Measurements from ENCODE around the gene CDRT4.

CDRT4 gene

DNA sequence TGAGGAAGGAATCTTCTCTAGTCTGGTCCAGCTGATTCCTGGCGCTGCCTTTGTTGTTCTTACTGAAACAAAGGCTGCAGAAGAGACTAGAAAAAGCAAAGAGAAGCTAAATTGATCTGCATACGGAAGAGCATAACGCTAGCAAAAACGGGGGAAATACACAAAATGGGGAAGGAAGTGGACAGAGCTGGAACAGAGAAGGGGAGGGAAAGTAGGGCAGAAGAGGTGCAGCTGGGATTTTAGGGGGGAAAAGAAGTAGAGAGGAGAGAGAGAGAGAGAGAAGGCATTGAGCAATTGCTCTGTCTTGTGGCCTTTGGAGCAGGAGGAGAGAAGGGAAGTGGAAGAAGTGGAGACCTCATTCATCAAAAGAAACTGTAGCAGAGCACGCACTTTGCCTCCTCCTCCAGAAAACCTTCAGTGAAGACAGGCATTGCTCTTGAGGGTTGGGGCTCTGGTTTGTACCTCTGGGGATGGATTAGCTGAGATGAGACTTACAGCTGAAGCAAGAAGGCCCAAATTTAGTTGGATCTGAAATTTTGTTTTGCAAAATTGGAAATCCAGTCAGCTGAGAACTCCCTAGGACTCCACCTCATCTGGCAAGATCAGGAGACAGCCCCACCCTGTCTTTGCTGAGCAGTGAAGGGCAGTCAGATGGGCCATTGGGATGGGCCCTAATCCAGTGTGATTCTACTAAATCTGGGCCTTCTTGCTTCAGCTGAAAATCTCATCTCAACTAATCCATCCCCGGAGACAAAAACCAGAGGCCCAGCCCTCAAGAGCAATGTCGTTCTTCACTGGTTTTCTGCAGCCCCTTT lies 55.8 kb downstream of the CDRT4 start:
- no peak overlapping the region for H3K4me3 ChIP-seq (ENCODE audit: insufficient read depth, low read length, poor library complexity, severe bottlenecking)
- no peak overlapping the region for H2AFZ ChIP-seq (ENCODE audit: low read depth, low read length, severe bottlenecking)
- no peaks in the 10 kb centered on the region for H3F3A ChIP-seq (ENCODE audit: insufficient read depth)
- TF ChIP-seq EZH2phosphoT487 (conservative IDR thresholded peaks at IDR 0.05; ENCODE audit: low read length), result no peak
- TF ChIP-seq, protein P1, sequence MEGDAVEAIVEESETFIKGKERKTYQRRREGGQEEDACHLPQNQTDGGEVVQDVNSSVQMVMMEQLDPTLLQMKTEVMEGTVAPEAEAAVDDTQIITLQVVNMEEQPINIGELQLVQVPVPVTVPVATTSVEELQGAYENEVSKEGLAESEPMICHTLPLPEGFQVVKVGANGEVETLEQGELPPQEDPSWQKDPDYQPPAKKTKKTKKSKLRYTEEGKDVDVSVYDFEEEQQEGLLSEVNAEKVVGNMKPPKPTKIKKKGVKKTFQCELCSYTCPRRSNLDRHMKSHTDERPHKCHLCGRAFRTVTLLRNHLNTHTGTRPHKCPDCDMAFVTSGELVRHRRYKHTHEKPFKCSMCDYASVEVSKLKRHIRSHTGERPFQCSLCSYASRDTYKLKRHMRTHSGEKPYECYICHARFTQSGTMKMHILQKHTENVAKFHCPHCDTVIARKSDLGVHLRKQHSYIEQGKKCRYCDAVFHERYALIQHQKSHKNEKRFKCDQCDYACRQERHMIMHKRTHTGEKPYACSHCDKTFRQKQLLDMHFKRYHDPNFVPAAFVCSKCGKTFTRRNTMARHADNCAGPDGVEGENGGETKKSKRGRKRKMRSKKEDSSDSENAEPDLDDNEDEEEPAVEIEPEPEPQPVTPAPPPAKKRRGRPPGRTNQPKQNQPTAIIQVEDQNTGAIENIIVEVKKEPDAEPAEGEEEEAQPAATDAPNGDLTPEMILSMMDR (IDR thresholded peaks at IDR 0.05; ENCODE audit: insufficient read depth, low read length, poor library complexity, severe bottlenecking), result no peak
- H3K9me3 ChIP-seq (ENCODE audit: insufficient read depth, low read length), result no peaks in the 10 kb centered on the region
- no peaks in the 10 kb centered on the region for H3K79me2 ChIP-seq (ENCODE audit: insufficient read depth, low read length)
- H3K27ac ChIP-seq (ENCODE audit: low read depth, low read length), result no peak overlapping the region
- H3K36me3 ChIP-seq (ENCODE audit: low read length), result no peaks in the 10 kb centered on the region
- no peaks in the 10 kb centered on the region for H4K20me1 ChIP-seq (ENCODE audit: low read depth, low read length)
- H3K4me2 ChIP-seq (ENCODE audit: low read depth, low read length, poor library complexity, severe bottlenecking), result no peak overlapping the region
- H3K9me2 ChIP-seq (replicated peaks; ENCODE audit: insufficient read depth, low read length), result no peaks in the 10 kb centered on the region
- H3K9ac ChIP-seq (ENCODE audit: low read length), result no peak overlapping the region
- H3K27me3 ChIP-seq (ENCODE audit: low read length), result no peaks in the 10 kb centered on the region

DNA sequence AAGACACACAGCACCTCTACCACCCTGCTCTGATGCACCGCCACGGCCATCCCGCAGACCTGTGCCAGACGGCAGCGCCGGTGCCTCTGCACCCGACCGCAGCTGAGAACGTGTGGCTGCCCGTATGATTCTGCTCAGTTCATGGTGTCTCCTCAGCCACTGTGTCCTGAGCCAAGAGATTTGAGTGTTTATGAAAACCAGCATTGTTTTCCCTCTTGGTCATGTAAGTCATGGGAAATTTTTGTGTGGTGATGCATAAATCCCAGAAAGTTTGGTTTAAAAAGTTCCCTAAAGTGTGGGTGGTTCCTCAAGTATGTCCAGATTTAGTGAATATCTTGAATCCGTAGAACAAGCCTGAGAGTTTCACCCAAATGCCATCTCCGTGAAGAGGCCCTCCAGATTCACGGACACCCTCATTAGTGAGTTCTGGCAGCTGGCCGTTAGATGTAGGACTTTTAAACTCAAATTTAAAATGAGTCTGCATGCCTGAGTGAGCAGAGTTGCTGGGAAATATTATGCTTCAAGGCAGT lies 57.6 kb downstream of the CDRT4 start:
- Histone ChIP-seq H3F3A (ENCODE audit: insufficient read depth) (no peaks in the 10 kb centered on the region), H4K20me1 (ENCODE audit: low read depth, low read length) (no peaks in the 10 kb centered on the region), H3K4me2 (ENCODE audit: low read depth, low read length, poor library complexity, severe bottlenecking) (no peak overlapping the region), H3K9me2 (replicated peaks; ENCODE audit: insufficient read depth, low read length) (no peaks in the 10 kb centered on the region), H3K27me3 (ENCODE audit: low read length) (no peaks in the 10 kb centered on the region), H3K36me3 (ENCODE audit: low read length) (no peaks in the 10 kb centered on the region), H2AFZ (ENCODE audit: low read depth, low read length, severe bottlenecking) (no peak overlapping the region), H3K9me3 (ENCODE audit: insufficient read depth, low read length) (no peaks in the 10 kb centered on the region), H3K9ac (ENCODE audit: low read length) (no peak overlapping the region), H3K27ac (ENCODE audit: low read depth, low read length) (no peak overlapping the region), H3K4me3 (ENCODE audit: insufficient read depth, low read length, poor library complexity, severe bottlenecking) (no peak overlapping the region), H3K79me2 (ENCODE audit: insufficient read depth, low read length) (no peaks in the 10 kb centered on the region)
- TF ChIP-seq, protein P1 (IDR thresholded peaks at IDR 0.05; ENCODE audit: insufficient read depth, low read length, poor library complexity, severe bottlenecking), result no peak
- no peak for TF ChIP-seq EZH2phosphoT487 (conservative IDR thresholded peaks at IDR 0.05; ENCODE audit: low read length)

DNA sequence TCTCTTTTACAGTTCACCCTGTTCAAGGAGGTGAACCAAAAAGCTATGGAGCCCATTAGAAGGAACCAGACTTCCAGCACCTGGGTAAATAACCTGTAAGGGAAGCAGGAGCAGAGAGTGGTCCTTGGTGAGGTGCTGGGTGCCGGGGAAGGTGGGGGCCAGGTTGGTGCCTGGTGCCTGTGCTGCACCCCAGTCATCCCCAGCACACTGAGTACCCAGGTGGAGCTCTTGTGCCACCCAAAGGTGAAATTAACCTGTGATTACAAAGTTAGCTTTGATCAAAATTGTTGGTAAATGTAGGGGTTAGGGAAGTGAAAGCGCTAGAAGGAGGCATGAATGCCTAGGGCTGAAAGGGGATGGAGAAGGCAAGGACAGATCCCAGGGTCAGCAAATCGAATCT lies 58.6 kb downstream of the CDRT4 start:
- H4K20me1 ChIP-seq (ENCODE audit: low read depth, low read length), result no peaks in the 10 kb centered on the region
- no peak for TF ChIP-seq EZH2phosphoT487 (conservative IDR thresholded peaks at IDR 0.05; ENCODE audit: low read length)
- TF ChIP-seq, protein P1 (IDR thresholded peaks at IDR 0.05; ENCODE audit: insufficient read depth, low read length, poor library complexity, severe bottlenecking), result no peak
- H3K27ac ChIP-seq (ENCODE audit: low read depth, low read length), result no peak overlapping the region
- no peak overlapping the region for H3K4me3 ChIP-seq (ENCODE audit: insufficient read depth, low read length, poor library complexity, severe bottlenecking)
- no peaks in the 10 kb centered on the region for H3K9me3 ChIP-seq (ENCODE audit: insufficient read depth, low read length)
- H3K79me2 ChIP-seq (ENCODE audit: insufficient read depth, low read length), result no peaks in the 10 kb centered on the region
- H3K9me2 ChIP-seq (replicated peaks; ENCODE audit: insufficient read depth, low read length), result no peaks in the 10 kb centered on the region
- H3K9ac ChIP-seq (ENCODE audit: low read length), result no peak overlapping the region
- no peak overlapping the region for H3K4me2 ChIP-seq (ENCODE audit: low read depth, low read length, poor library complexity, severe bottlenecking)
- H3K27me3 ChIP-seq (ENCODE audit: low read length), result no peaks in the 10 kb centered on the region
- no peak overlapping the region for H2AFZ ChIP-seq (ENCODE audit: low read depth, low read length, severe bottlenecking)
- H3F3A ChIP-seq (ENCODE audit: insufficient read depth), result no peaks in the 10 kb centered on the region
- H3K36me3 ChIP-seq (ENCODE audit: low read length), result no peaks in the 10 kb centered on the region
